H4 (cell line): ENCODE results near the gene TUT4. TPM values are rescaled to one million over a fixed set of nuclear protein-coding genes. Genes with fewer than 3 reads are reported as not detected.

ENCODE experiments used
- DNase-seq: peaks from one replicate; pipeline ENCODE4 v3.0.0-alpha.2; 2015; ENCODE audit warnings: low spot score
- total RNA-seq: library from RNA; depleted of rRNA; stranded (reverse); fragments of >200 nt; shearing (Covaris generic); gene quantifications from 2 replicates; pipeline ENCODE4 v1.2.3, GENCODE V29; 2014

TUT4 gene
- total RNA-seq, 1 experiment from 2014 or later = 25.3 TPM

DNA sequence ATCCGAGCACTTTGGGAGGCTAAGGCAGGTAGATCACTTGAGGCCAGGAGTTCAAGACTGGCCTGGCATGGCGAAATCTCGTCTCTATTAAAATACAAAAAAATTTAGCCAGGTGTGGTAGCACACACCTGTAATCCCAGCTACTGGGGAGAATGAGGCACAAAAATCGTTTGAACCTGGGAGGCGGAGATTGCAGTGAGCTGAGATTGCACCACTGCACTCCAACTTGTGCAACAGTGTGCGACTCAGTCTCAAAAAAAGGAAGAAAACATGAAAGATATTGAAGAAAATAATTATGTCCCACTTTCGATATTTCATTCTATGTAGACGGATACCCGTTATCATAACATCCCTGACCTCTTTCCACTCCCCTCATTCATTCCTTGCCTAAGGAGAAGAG is 19.2 kb downstream of the TUT4 start:
- no peak for DNase-seq

DNA sequence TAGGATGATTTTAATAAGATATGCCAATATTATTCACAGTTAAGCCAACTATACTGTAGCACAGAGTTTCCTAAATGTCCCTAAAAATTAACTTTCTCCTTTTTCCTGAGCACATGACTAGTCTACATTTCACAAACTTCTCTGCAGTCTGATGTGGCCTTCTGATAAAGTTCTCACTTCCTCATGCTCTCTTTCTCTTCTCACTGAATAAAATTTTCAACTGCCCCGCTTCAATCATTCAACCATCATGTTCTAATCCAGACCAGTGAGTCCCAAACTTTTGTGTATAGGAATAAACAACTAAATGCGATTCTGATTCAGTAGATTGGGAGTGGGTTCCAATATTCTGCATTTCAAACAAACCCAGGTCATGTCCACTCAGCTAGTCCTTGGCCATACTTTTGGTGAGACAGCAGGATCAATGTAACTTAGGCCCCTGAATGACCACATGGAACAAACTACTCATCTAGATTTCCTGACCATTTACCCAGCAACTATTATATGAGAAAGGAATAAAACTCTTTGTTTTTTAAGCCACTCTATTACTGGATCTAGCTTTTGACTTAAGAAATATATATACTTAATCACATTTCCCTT is 20.1 kb downstream of the TUT4 start:
- DNase-seq = no peak

GRCh38 chr1:52532247-52532646 is 20.6 kb downstream of the TUT4 start:
- DNase-seq = no peak

DNA sequence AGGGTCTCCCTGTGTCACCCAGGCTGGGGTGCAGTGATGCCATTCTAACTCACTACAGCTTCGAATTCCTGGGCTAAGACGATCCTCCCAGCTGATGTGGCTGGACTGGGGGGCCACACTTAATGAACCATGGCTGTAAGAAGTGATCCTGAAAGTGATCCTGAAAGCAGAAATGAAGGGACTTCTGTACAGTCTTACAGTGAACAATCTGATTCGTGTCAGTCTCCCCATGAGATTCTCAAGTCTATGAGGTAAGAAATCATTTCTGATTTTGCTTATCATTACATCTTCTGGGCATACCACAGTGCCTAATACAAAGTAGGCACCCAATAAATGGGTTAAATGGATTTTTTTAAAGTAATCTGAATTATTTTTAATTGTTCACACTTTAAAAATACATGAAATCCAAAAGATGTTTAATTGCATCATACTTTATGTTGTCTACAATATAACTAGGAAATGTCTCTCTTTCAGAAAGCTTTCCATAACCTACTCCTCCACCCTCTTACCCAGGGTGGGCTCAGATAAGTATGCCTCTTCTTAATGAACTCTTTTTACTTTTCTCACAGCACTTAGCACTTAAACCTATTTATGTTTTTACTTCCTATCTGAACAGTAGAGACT is 21.5 kb downstream of the TUT4 start:
- no peak for DNase-seq

DNA sequence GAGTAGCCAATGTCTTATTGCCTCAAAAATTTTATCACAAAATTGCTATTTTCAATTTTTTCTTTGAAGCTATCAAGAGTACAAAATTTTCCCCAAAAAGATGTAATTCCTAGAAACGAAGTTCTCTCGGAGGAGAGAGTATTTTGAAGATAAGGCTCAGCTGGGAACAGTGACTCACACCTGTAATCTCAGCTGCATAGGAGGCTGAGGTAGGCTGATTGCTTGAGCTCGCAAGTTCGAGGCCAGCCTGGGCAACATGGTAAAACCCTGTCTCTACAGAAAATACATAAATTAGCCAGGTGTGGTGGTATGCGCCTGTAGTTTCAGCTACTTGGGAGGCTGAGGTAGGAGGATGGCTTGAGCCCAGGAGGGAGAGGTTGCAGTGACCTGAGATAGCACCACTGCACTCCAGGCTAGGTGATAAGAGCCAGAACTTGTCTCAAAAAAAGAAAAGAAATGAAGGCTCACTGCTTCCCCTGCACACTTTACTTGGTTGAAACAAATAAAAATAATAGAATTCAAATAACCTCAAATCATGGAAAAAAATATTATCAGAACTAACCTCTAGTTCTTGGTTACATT is 22.2 kb downstream of the TUT4 start:
- no peak for DNase-seq

GRCh38 chr1:52523376-52523775 is 29.5 kb downstream of the TUT4 start:
- DNase-seq = peak; percentile 16

DNA sequence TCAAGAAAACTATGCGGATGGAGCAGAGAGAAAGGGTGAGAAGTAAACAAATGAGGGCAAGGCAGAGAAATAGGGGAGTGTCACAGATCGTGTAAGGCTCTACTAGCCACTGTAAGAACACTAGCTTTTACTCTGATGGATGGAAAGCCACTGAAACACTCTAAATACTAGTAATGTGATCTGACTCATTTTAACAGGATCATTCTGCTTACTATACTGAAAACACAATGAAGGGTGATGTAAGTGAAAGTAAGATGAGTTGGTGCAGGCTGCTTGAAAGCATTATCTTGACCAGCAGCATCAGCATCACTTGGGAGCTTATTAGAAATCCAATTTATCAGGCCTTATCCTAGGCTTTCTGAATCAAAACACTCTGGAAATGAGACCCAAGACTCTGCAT is 32.7 kb downstream of the TUT4 start:
- DNase-seq = no peak

DNA sequence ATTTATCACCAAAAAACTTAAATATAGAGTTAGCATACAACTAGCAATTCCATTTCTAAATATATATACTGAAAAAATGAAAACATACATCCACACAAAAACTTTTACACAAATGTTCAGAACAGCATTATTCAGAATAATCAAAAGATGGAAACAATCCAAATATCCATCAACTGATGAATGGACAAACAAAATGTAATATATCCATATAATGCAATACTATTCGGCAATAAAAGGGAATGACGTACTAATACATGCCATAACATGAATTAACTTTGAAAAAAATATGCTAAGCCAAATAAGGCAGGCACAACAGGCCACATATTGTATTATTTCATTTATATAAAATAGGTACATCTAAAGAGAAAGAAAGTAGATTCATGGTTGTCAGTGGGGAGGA is 33.9 kb downstream of the TUT4 start:
- no peak for DNase-seq

- no peak for DNase-seq
Observed at GRCh38 chr1:52511851-52512615, 40.9 kb downstream of the TUT4 start.

DNA sequence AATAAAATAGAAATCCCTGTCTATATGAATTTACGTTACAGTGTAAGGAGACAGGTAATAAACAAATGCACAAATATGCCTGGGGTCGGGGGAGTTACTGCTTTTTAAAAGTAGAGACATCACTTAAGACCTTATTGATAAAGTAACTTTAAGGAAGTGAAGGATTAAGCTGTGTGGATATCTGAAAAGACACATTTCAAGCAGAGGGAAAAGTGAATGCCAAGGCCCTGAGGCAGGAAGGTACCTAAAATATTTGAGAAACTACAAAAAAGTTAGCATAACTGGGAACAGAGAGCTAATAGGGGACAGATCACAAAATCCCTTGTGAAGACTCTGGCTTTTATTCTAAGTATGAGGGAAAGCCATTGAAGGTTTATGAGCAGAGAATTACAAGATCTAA is 41.5 kb downstream of the TUT4 start:
- no peak for DNase-seq

- no peak for DNase-seq
Observed at GRCh38 chr1:52506920-52507546, 45.9 kb downstream of the TUT4 start.

DNA sequence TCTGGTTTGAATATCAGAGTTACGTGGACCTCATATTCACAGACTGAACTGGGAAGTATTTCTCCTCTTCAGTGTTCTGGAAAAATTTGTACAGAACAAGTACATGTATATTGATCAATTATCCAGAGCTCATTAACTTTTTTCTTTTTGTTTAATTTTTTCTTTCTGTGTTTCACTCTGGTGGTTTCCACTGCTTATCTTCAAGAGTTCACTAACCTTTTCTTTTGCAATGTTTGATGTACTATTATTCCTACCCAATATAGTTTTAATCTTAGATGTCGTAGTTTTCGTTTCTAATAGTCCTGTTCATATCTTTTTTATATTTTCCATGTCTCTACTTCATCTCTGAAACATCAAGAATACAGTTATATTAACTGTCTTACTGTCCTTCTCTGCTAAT is 46.5 kb downstream of the TUT4 start:
- no peak for DNase-seq

- DNase-seq = no peak
Observed at GRCh38 chr1:52504720-52505119, 48.2 kb downstream of the TUT4 start.

GRCh38 chr1:52503706-52504105 is 49.2 kb downstream of the TUT4 start:
- no peak for DNase-seq

- DNase-seq = no peak
Observed at GRCh38 chr1:52502789-52503188, 50.1 kb downstream of the TUT4 start.

- DNase-seq = no peak
Observed at GRCh38 chr1:52487632-52488031, 65.3 kb downstream of the TUT4 start.

DNA sequence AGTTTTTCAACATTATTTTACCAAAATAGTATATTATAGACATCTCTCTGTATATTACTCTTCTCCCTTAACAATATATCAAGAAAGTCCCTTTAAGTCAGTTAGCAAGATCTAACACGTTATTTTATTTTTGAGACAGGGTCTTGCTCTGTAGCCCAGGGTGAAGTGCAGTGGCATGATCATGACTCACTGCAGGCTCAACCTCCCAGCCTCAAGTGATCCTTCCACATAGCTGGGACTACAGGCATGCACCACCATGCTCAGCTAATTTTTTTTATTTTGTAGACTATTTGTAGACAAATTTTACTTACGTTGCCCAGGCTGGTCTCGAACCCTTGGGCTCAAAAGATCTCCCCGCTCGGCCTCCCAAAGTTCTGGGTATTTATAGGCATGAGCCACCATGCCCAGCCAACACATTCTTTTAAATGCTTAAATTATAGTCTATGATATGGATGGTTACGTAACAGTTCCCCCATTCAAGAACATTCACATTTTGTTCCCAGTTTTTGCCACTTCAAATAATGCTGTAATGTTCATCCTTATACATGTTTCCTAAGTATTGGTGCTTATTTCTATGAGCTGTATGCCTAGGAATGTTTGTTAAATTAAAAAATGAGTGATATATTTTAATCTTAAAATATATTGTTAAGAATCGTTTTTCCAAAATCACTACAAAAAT is 70.4 kb downstream of the TUT4 start:
- DNase-seq = no peak

DNA sequence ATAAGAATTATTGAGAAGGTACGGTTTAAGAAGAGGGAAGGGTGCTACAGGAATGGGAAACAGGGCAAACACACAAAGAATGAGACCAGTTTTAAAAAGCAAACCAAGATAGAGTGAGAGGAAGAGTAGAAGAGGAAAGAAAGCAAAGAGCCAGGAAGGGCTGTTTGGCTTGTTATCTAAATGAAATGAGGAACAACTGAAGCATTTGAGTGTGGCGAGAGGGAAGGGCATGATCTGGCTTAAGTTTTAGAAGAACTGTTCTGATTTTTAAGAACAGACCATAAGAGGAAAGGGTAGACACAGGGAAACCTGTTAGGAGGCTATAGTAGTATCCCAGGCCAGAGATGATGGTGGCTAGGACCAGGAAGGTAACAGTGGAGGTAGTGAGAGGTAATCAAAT is 73.8 kb downstream of the TUT4 start:
- no peak for DNase-seq

DNA sequence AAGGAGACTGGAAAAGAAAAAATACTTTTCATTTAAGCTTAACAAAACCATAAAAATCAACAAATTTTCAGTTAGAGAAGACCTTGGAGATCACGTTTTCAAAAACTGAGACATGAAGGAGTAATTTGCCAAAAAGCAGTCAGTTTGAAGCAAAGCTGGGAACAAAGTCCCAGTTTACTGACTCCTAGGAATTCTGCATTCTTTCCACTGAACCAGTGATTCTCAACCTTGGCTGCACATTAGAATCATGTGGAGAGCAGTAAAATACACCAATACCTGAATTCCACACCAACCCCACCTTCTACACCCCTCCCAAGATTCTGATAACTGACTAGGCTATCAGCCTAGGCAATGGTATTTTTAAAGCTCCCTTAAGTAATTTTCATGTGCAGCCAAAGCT is 75.0 kb downstream of the TUT4 start:
- no peak for DNase-seq

DNA sequence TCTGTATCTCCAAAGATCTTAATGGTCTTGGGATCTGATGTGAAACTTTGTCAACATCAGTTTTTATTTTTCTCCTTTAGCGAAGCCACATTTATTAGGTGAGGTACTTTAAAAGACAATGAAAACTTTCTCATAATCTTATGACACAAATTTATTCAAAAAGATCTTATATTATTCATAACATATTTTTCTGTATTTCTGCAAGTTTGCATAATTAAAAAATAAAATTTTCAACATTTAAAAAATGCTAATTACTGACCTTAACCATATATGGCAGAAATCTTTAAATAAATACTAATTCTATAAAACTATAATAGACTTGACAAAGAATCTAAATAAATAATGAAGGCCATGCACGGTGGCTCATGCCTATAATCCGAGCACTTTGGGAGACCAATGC is 75.9 kb downstream of the TUT4 start:
- DNase-seq = no peak

GRCh38 chr1:52474807-52475206 is 78.1 kb downstream of the TUT4 start:
- no peak for DNase-seq

- DNase-seq = no peak
Observed at GRCh38 chr1:52473039-52473438, 79.9 kb downstream of the TUT4 start.
